Measurements from ENCODE around the gene APBB1IP. TPM values are rescaled to one million over a fixed set of nuclear protein-coding genes. Genes with fewer than 3 reads are reported as not detected.
A peak's percentile ranks its signal among the peaks of the same experiment; 100 is the strongest.

Gene APBB1IP
- total and polyA plus RNA-seq, 2 donors (not counting 1 experiment from before 2014, with no cell fraction given): 60.1 to 97.0 TPM

DNA sequence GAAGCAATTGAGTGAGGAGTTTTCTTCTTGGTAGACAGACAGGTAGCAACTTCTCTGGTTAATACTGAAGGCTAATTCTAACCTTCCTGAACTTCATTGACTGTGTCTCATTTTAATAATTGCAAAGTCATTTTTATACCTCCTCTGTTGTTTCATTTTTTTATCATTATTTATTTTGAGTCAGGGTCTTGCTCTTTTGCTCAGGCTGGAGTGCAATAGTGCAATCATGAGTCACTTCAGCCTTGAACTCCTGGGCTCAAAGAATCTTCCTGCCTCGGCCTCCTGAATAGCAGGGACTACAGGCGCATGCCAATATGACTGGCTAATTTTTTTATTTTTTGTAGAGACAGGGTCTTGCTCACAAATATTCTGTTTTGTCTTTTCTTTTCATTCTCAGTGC, 45.4 kb downstream of the APBB1IP start:
- Histone ChIP-seq H3K27ac (ENCODE audit: low read length in 2 of 2) (peak overlapping the region; percentile 54 to 86), H3K9me3 (ENCODE audit: control extremely low read depth in 1 of 3, control insufficient read depth in 2 of 3, insufficient read depth in 1 of 3, low read length in 2 of 3) (no peaks in the 10 kb centered on the region), H4K20me1 (ENCODE audit: control insufficient read depth, insufficient read depth, low read length, poor library complexity, severe bottlenecking) (no peaks in the 10 kb centered on the region), H3K9ac (ENCODE audit: low read length) (no peak overlapping the region), H3K36me3 (replicated peaks in 1 of 2; ENCODE audit: control extremely low read depth in 1 of 2, control insufficient read depth in 1 of 2, extremely low read depth in 1 of 2, insufficient read depth in 2 of 2, low read length in 1 of 2) (peaks cover 0 to 2% of the 10 kb centered on the region in 2 experiments), H3K79me2 (ENCODE audit: control insufficient read depth, insufficient read depth, low read length) (peaks cover 75% of the 10 kb centered on the region), H2AFZ (ENCODE audit: insufficient read depth, low read depth, low read length, poor library complexity, severe bottlenecking) (no peak overlapping the region), H3K4me2 (replicated peaks; ENCODE audit: low read depth, low read length, poor library complexity, severe bottlenecking) (peak overlapping the region; percentile 78), H3K4me1 (ENCODE audit: control insufficient read depth in 2 of 2, insufficient read depth in 2 of 2, low read length in 2 of 2) (peaks cover 69 to 72% of the 10 kb centered on the region in 2 donors), H3K27me3 (replicated peaks in 1 of 4; ENCODE audit: control extremely low read depth in 1 of 4, control insufficient read depth in 3 of 4, insufficient read depth in 4 of 4, low read length in 3 of 4) (no peaks in the 10 kb centered on the region), H3K4me3 (ENCODE audit: control extremely low read depth in 1 of 5, extremely low read depth in 1 of 5, insufficient read depth in 1 of 5, low read depth in 2 of 5, low read length in 4 of 5) (no peak overlapping the region)
- DNase-seq (no peak), ATAC-seq (ENCODE audit: low read depth) (no peak)
- H3K4me3 Mint-ChIP-seq: peak overlapping the region; percentile 49
- TF ChIP-seq, protein P1, sequence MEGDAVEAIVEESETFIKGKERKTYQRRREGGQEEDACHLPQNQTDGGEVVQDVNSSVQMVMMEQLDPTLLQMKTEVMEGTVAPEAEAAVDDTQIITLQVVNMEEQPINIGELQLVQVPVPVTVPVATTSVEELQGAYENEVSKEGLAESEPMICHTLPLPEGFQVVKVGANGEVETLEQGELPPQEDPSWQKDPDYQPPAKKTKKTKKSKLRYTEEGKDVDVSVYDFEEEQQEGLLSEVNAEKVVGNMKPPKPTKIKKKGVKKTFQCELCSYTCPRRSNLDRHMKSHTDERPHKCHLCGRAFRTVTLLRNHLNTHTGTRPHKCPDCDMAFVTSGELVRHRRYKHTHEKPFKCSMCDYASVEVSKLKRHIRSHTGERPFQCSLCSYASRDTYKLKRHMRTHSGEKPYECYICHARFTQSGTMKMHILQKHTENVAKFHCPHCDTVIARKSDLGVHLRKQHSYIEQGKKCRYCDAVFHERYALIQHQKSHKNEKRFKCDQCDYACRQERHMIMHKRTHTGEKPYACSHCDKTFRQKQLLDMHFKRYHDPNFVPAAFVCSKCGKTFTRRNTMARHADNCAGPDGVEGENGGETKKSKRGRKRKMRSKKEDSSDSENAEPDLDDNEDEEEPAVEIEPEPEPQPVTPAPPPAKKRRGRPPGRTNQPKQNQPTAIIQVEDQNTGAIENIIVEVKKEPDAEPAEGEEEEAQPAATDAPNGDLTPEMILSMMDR (IDR thresholded peaks at IDR 0.05): no peak
- TF ChIP-seq EZH2 (IDR thresholded peaks at IDR 0.05; ENCODE audit: borderline replicate concordance, insufficient read depth, low read depth, low read length, poor library complexity, severe bottlenecking): no peak
- H3K9me3 Mint-ChIP-seq (ENCODE audit: insufficient read depth): no peaks in the 10 kb centered on the region
- ChIA-PET CTCF (no interaction called here), POLR2A (no interaction called here)
- H3K27me3 Mint-ChIP-seq: no peaks in the 10 kb centered on the region
- peak overlapping the region; percentile 80 for H3K27ac Mint-ChIP-seq
- intact Hi-C loops (cut with micrococcal nuclease): loop anchor here (2.0 to 5.0 kb wide), 2 partner anchors 27 to 34 kb away; no protein-coding TSS in a partner anchor
- H3K4me1 Mint-ChIP-seq: peaks cover 69% of the 10 kb centered on the region
- WGBS (ENCODE audit: insufficient coverage): no CpG with 5 or more reads among the region's 2 CpGs

DNA sequence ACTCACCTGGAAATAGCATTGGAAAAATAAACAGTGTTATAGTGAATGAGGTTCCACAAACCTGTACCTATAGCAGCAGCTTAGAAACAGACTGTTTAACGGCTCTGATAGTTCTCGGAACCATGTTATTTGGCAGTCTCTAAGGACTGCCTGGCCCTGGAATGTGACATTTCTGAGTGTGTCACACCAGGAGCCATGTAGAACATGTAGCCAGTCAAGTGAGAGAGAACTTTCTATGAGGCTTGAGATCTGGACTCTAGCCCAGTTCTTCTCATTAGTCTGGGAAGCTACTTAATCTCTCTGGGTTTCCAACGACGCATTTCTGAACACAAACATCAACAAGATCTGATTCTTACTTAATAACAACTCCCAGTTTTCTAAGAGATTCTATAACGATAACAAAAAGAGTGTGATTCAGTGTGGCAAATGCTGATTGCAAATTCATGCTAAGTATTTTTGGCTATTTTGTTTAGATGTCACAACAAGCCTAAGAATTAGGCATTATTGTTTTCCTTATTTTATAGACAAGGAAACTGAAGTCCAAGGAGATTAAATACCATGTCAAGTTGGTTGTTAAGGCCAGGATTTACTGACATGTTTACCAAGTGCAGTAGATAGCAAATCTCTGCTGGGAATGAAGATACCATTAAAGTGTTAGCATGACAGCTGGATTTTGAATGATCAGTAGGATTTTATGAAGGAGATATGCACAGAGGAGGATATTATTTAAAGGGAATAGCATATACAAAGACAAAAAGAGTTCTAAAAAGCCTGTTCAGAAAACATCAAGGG, 47.2 kb downstream of the APBB1IP start:
- Mint-ChIP-seq H3K27me3 (no peaks in the 10 kb centered on the region), H3K4me1 (peaks cover 66% of the 10 kb centered on the region), H3K27ac (peak overlapping the region; percentile 59), H3K9me3 (ENCODE audit: insufficient read depth) (no peaks in the 10 kb centered on the region), H3K4me3 (no peak overlapping the region)
- Histone ChIP-seq H3K27me3 (replicated peaks in 1 of 4; ENCODE audit: control extremely low read depth in 1 of 4, control insufficient read depth in 3 of 4, insufficient read depth in 4 of 4, low read length in 3 of 4) (no peaks in the 10 kb centered on the region), H3K4me3 (ENCODE audit: control extremely low read depth in 1 of 5, extremely low read depth in 1 of 5, insufficient read depth in 1 of 5, low read depth in 2 of 5, low read length in 4 of 5) (no peak overlapping the region), H3K4me1 (ENCODE audit: control insufficient read depth in 2 of 2, insufficient read depth in 2 of 2, low read length in 2 of 2) (peaks cover 56 to 61% of the 10 kb centered on the region in 2 donors), H3K9ac (ENCODE audit: low read length) (no peak overlapping the region), H3K9me3 (ENCODE audit: control extremely low read depth in 1 of 3, control insufficient read depth in 2 of 3, insufficient read depth in 1 of 3, low read length in 2 of 3) (no peaks in the 10 kb centered on the region), H3K27ac (ENCODE audit: low read length in 2 of 2) (peak overlapping the region in 1 of 2 donors; percentile 64), H2AFZ (ENCODE audit: insufficient read depth, low read depth, low read length, poor library complexity, severe bottlenecking) (no peak overlapping the region), H4K20me1 (ENCODE audit: control insufficient read depth, insufficient read depth, low read length, poor library complexity, severe bottlenecking) (no peaks in the 10 kb centered on the region), H3K4me2 (replicated peaks; ENCODE audit: low read depth, low read length, poor library complexity, severe bottlenecking) (no peak overlapping the region), H3K36me3 (replicated peaks in 1 of 2; ENCODE audit: control extremely low read depth in 1 of 2, control insufficient read depth in 1 of 2, extremely low read depth in 1 of 2, insufficient read depth in 2 of 2, low read length in 1 of 2) (peaks cover 0 to 6% of the 10 kb centered on the region in 2 experiments), H3K79me2 (ENCODE audit: control insufficient read depth, insufficient read depth, low read length) (peaks cover 80% of the 10 kb centered on the region)
- intact Hi-C loops (cut with micrococcal nuclease): loop anchor here (5.0 kb wide), 1 partner anchor 148 kb away; no protein-coding TSS in a partner anchor
- CTCF ChIA-PET: interaction anchor here (1.1 to 1.7 kb wide), 2 partner anchors 18 to 50 kb away, joined by 3 to 7 read pairs; no protein-coding TSS in a partner anchor
- POLR2A ChIA-PET: no interaction called here
- TF ChIP-seq EZH2 (IDR thresholded peaks at IDR 0.05; ENCODE audit: borderline replicate concordance, insufficient read depth, low read depth, low read length, poor library complexity, severe bottlenecking): no peak
- TF ChIP-seq, protein P1 (IDR thresholded peaks at IDR 0.05): no peak
- ATAC-seq (ENCODE audit: low read depth) (no peak), DNase-seq (no peak)
- 100% methylated on average over 1 of the region's 5 CpGs for WGBS (ENCODE audit: insufficient coverage)

All from B cell (primary cell).